LNCAP (cell line): ENCODE measurements around the gene CANT1.

ENCODE experiments used
- TF ChIP-seq, protein P1 (sequence below): fragments of 450-650 bp; IDR thresholded peaks from 2 replicates; pipeline ENCODE4 v1.5.1; 2017; ENCODE audit warnings: mild to moderate bottlenecking

The CANT1 gene

DNA sequence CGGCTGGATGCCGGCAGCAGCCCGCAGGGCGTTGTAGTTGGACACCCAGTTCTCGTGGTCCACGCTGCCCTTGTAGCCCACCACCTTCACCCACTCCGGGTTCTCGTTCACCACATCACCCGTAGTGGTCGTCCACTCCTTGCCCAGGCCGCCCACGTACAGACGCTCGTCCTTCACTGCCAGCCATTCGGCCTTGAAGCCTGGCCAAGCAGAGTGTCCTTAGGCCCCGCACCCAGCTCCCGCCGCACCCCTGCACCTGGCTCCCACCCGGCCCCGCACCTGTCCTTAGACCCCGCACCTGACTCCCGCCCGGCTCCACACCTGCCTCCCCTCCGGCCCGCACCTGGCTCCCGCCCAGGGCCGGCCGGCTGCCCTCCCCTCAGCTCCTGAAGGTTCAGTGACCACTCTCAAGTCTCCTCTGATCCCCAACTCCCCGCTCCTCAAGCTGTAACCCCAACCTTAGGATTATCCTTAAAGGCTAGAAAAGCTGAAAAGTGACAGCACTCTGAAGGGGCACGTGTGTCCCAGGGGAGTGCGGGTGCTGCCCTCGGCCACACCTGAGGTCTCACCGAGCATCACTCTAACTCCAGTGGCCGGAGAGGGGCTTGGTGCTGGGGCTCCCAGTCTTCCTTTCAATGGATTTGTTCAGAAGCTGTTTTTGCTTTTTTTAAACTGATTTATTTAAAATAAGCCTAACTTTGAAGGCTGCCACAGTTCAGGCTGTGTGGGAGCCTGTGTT is 14.4 kb downstream of the CANT1 start:
- TF ChIP-seq, protein P1, sequence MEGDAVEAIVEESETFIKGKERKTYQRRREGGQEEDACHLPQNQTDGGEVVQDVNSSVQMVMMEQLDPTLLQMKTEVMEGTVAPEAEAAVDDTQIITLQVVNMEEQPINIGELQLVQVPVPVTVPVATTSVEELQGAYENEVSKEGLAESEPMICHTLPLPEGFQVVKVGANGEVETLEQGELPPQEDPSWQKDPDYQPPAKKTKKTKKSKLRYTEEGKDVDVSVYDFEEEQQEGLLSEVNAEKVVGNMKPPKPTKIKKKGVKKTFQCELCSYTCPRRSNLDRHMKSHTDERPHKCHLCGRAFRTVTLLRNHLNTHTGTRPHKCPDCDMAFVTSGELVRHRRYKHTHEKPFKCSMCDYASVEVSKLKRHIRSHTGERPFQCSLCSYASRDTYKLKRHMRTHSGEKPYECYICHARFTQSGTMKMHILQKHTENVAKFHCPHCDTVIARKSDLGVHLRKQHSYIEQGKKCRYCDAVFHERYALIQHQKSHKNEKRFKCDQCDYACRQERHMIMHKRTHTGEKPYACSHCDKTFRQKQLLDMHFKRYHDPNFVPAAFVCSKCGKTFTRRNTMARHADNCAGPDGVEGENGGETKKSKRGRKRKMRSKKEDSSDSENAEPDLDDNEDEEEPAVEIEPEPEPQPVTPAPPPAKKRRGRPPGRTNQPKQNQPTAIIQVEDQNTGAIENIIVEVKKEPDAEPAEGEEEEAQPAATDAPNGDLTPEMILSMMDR: no peak

DNA sequence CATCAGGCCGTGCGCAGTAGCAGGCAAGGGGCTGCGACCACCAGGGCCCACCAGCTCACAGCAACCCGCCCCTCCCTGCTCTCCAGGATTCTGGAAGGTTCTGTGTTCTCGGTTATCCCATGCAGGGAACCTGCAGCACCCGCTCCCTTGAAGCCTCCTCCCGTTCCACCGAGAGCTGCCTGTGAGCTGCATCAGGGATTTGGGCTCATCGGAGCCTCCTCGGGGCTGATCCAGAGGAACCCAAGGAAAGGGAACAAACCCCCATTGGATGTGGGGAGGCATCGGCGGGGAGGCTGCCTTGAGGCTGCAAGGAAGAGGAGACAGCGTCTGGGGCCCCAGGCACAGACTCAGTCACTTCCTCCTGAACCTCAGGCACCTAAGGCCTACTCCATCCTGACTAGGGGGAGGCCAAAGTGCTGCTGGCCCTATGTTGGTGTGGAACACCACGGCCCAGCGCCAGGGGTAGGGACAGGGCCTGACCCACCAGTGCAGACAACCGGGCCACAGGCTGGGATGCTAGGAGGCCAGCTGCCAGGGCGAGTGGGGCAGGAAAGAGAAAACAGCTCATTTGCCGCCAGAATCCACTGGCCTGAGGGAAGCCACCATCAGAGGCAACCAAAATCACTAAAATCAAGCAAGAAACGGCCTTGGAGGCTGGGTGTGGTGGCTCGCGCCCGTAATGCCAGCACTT is 15.4 kb downstream of the CANT1 start:
- TF ChIP-seq, protein P1: no peak

GRCh38 chr17:78993241-78993956 is 16.2 kb downstream of the CANT1 start:
- TF ChIP-seq, protein P1: peak; percentile 85

DNA sequence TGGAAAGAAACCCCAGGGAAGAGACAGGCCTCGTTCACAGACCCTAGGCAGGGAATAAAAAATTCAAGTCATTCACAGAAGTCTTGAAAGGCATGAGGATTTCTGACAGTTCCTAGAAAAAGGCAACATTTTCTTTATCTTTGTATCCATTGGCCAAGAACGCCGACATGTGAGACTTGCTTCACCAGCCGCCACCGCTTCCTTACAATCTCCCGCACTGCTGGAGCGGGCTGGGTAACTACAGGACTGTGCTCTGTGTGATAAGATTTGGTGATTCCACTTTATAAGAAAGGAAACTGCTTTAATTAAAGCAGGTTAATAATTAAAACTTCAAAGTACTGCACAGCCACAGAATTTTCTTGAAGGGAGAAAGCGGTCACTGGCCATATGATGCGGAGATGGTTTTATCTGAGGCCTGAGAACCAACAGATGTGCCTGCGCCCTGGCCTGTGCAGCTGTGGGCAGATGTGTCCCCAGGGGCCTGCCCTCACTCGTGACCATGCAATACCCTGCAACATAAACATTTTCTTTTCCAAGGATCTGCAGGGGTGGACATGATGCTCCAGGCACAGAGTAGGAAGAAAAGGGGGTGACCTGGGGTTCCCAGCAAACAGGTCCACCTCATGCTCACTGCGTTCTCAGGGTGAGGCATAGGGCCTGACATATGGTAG is 16.9 kb downstream of the CANT1 start:
- TF ChIP-seq, protein P1: no peak

DNA sequence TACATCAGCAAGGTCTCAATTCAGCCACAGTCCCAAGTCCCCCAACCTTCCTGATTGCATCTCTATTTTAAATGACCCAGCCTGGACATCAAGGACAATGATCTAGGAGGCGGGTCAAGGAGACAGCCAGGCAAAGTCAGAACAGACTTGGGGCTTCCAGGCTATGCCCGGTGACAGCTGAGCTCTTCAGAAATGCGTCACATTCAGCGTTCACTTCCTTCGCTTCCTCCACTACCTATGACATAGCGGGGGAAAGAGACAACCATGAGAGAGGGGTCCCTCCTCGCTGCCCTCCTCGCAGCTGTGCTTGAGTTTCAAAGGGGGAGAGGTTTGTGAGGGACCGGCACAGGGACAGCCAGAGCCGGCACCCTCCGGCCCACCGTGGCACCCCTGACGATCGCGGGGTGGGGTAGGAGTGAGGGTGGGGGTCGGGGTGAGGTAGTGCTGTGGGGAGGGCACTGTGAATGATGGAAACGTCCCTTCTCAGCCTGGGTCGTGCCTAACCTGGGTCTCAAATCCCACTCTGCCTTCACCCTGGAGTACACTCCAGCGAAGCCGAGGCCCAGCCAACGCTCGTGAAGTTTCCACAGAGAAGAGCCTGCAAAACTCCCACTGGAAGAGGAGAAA is 17.5 kb downstream of the CANT1 start:
- TF ChIP-seq, protein P1: no peak

DNA sequence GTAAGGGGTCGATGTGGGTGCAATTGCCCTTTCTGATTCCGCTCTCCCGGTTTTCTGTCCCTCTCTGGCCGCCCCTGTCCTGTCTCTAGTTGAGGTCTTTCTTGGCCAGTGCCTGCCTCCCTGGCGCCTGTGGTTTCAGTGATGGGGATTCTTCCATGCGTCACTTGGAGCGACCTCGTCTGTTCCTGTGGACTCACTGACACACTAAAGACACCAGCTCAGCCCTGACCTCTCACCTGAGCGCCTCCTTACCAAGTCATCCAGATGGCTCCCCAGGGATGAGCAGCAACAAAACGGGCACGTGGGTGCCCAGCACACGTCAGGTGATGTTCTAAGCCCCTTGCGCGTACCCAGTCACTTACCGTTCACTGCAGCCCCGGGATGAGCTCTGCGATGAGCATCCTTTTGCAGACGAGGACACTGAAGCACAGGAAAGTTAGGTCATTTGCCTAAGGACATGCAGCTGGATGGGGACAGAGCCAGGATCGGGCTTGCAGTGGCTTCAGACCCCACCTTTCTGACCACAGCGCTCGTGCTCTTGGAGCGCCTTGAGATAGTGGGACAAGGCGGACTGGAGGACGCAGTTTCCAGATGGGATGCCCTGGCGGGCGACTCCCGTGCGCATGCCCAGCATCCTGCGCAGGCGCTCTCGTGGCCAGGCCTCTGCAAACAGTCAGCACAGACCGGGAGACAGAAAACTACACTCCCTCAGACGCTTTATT is 18.4 kb downstream of the CANT1 start:
- TF ChIP-seq, protein P1: no peak
